Liver (tissue), 9 donors: Measurements from ENCODE around the gene TMEM272. TPM values are rescaled to one million over a fixed set of nuclear protein-coding genes. Genes with fewer than 3 reads are reported as not detected.

ENCODE experiments used
- DNase-seq: peaks from one replicate; pipeline ENCODE4 v3.0.0-alpha.2; 2017; ENCODE audit warnings: low spot score
- H3K27ac ChIP-seq, 2 donors: one replicate each; pipeline ENCODE4 v1.7.0; 2013; ENCODE audit warnings: inconsistent platforms in 2 of 2, low read length in 2 of 2, control low read depth in 1 of 2, low read depth in 1 of 2, mild to moderate bottlenecking in 1 of 2
- H3K27me3 ChIP-seq, 4 donors: one replicate each; pipeline versions ENCODE4 v1.6.1 to v1.7.0; 2013; ENCODE audit warnings: low read length in 3 of 4, inconsistent platforms in 1 of 4, mild to moderate bottlenecking in 1 of 4, moderate library complexity in 1 of 4; ENCODE audit not compliant: control insufficient read depth in 4 of 4, insufficient read depth in 4 of 4
- H3K36me3 ChIP-seq, 4 donors: one replicate each; pipeline versions ENCODE4 v1.6.1 to v1.7.0; 2013; ENCODE audit warnings: low read length in 3 of 4, mild to moderate bottlenecking in 3 of 4, low read depth in 1 of 4, moderate library complexity in 1 of 4; ENCODE audit not compliant: control insufficient read depth in 4 of 4, insufficient read depth in 3 of 4
- H3K4me1 ChIP-seq, 4 donors: one replicate each; pipeline versions ENCODE4 v1.6.1 to v1.7.0; 2013; ENCODE audit warnings: low read length in 3 of 4, mild to moderate bottlenecking in 3 of 4, moderate library complexity in 1 of 4; ENCODE audit not compliant: control insufficient read depth in 4 of 4, insufficient read depth in 4 of 4
- H3K4me3 ChIP-seq, 3 donors: one replicate each; pipeline versions ENCODE4 v1.6.1 to v1.7.0; 2013; ENCODE audit warnings: low read length in 3 of 3, control low read depth in 1 of 3, low read depth in 1 of 3, mild to moderate bottlenecking in 1 of 3
- H3K9ac ChIP-seq, 2 donors: one replicate each; pipeline ENCODE4 v1.7.0; 2013; ENCODE audit warnings: low read length in 2 of 2, mild to moderate bottlenecking in 2 of 2, moderate library complexity in 2 of 2, control low read depth in 1 of 2, low read depth in 1 of 2
- H3K9me3 ChIP-seq, 4 donors: one replicate each; pipeline versions ENCODE4 v1.6.1 to v1.7.0; 2013; ENCODE audit warnings: low read length in 3 of 4; ENCODE audit not compliant: control insufficient read depth in 4 of 4
- EGR1 ChIP-seq, 2 donors: IDR thresholded peaks; 2 replicates each; pipeline ENCODE4 v1.6.1; 2016 to 2018; ENCODE audit warnings: antibody characterized with exemption in 2 of 2, low read depth in 2 of 2
- FOXA1 ChIP-seq: IDR thresholded peaks from 2 replicates; pipeline ENCODE4 v1.6.1; 2016; ENCODE audit warnings: antibody characterized with exemption
- FOXA2 ChIP-seq: IDR thresholded peaks from 2 replicates; pipeline ENCODE4 v1.6.1; 2016; ENCODE audit warnings: antibody characterized with exemption
- GABPA ChIP-seq, 2 donors: IDR thresholded peaks in 1 of 2; conservative IDR thresholded peaks in 1 of 2; 2 replicates each; pipeline ENCODE4 v1.6.1; 2016; ENCODE audit warnings: antibody characterized with exemption in 2 of 2, mild to moderate bottlenecking in 1 of 2, moderate library complexity in 1 of 2
- HNF4A ChIP-seq, 2 donors: conservative IDR thresholded peaks; 2 replicates each; pipeline ENCODE4 v1.6.1; 2016; ENCODE audit warnings: antibody characterized with exemption in 2 of 2, mild to moderate bottlenecking in 2 of 2
- HNF4G ChIP-seq: IDR thresholded peaks from 2 replicates; pipeline ENCODE4 v1.6.1; 2016; ENCODE audit warnings: antibody characterized with exemption
- JUND ChIP-seq, 2 donors: IDR thresholded peaks; 2 replicates each; pipeline ENCODE4 v1.6.1; 2016; ENCODE audit warnings: antibody characterized with exemption in 2 of 2
- RAD21 ChIP-seq, 2 donors: IDR thresholded peaks; 2 replicates each; pipeline ENCODE4 v1.6.1; 2016; ENCODE audit warnings: antibody characterized with exemption in 2 of 2, mild to moderate bottlenecking in 2 of 2
- RXRA ChIP-seq, 2 donors: IDR thresholded peaks; 2 replicates each; pipeline ENCODE4 v1.6.1; 2017 to 2018; ENCODE audit warnings: antibody characterized with exemption in 2 of 2, mild to moderate bottlenecking in 1 of 2
- SP1 ChIP-seq: IDR thresholded peaks from 2 replicates; pipeline ENCODE4 v1.6.1; 2018; ENCODE audit warnings: antibody characterized with exemption, mild to moderate bottlenecking
- TAF1 ChIP-seq: conservative IDR thresholded peaks from 2 replicates; pipeline ENCODE4 v1.6.1; 2016; ENCODE audit warnings: antibody characterized with exemption, mild to moderate bottlenecking
- YY1 ChIP-seq: IDR thresholded peaks from 2 replicates; pipeline ENCODE4 v1.6.1; 2016; ENCODE audit warnings: antibody characterized with exemption, mild to moderate bottlenecking
- WGBS: extraction: QIAGEN DNeasy Blood & Tissue Kit; methylation state at CpG from one replicate; pipeline ENCODE4 v1.1.7; 2013; 5-methylcytosine and 5-hydroxymethylcytosine counted together
- polyA plus RNA-seq, 2 donors: library from polyadenylated mRNA; stranded (reverse) in 1 of 2; unstranded in 1 of 2; fragments of 200-250 nt in 1 of 2; fragments of >200 nt in 1 of 2; fragmentation: Nextera tagmentation in 1 of 2; extraction: Ambion mirVana in 1 of 2; gene quantifications; one replicate each; pipeline versions ENCODE4 v1.2.1 to v1.2.3, GENCODE V29; 2013 to 2015
- total RNA-seq, 2 donors: library from RNA; depleted of rRNA; stranded (reverse); fragments of >200 nt; gene quantifications; one replicate each; pipeline ENCODE4 v1.2.3, GENCODE V29; 2014
- TF ChIP-seq, protein P1 (sequence below): IDR thresholded peaks from 2 replicates; pipeline ENCODE4 v1.6.1; 2016; ENCODE audit warnings: antibody characterized with exemption, mild to moderate bottlenecking
- TF ChIP-seq, protein P2 (sequence below): fragments of 150-350 bp; IDR thresholded peaks from 2 replicates; pipeline ENCODE4 v1.5.1; 2017; ENCODE audit warnings: improper control_type of control experiment, low read depth, low read length; ENCODE audit not compliant: missing input control
- TF ChIP-seq, protein P3 (sequence below): IDR thresholded peaks from 2 replicates; pipeline ENCODE4 v1.6.1; 2016; ENCODE audit warnings: antibody characterized with exemption
- TF ChIP-seq, protein P4 (sequence below): IDR thresholded peaks from 2 replicates; pipeline ENCODE4 v1.6.1; 2016; ENCODE audit warnings: antibody characterized with exemption
- TF ChIP-seq, protein P5 (sequence below): IDR thresholded peaks from 2 replicates; pipeline ENCODE4 v1.6.1; 2016; ENCODE audit warnings: antibody characterized with exemption
- donor health status: healthy.
- donor health status: healthy.
- donor health status: healthy.
- donor health status: healthy.
- donor health status: healthy.

Gene TMEM272
- total and polyA plus RNA-seq, 4 donors: 0.02 to 0.42 (median 0.10) TPM

DNA sequence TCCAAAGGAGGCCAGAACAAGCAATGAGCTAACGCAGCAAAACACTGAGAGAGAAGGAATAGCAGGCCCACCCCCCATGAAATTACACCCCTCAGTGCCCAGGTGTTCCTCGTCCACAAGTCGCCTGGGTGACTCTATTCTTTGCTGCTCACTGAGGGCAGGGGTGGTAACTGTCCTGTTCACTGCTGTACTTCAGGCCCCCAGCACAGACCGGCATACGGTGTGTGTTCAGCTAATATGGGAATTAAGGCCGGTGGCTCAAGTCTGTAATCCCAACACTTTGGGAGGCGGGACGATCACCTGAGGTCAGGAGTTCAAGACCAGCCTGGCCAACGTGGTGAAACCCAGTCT lies 72.9 kb downstream of the TMEM272 start:
- Histone ChIP-seq H3K4me1 (no peaks in the 10 kb centered on the region), H3K4me3 (no peak overlapping the region), H3K27ac (no peak overlapping the region), H3K27me3 (no peaks in the 10 kb centered on the region), H3K36me3 (peaks cover 0 to 10% (median 2%) of the 10 kb centered on the region in 4 donors), H3K9me3 (no peaks in the 10 kb centered on the region), H3K9ac (no peak overlapping the region)
- no peak for DNase-seq
- no peak for TF ChIP-seq GABPA (IDR thresholded peaks at IDR 0.05 in 1 of 2, conservative IDR thresholded peaks at IDR 0.05 in 1 of 2)
- TF ChIP-seq, protein P1, sequence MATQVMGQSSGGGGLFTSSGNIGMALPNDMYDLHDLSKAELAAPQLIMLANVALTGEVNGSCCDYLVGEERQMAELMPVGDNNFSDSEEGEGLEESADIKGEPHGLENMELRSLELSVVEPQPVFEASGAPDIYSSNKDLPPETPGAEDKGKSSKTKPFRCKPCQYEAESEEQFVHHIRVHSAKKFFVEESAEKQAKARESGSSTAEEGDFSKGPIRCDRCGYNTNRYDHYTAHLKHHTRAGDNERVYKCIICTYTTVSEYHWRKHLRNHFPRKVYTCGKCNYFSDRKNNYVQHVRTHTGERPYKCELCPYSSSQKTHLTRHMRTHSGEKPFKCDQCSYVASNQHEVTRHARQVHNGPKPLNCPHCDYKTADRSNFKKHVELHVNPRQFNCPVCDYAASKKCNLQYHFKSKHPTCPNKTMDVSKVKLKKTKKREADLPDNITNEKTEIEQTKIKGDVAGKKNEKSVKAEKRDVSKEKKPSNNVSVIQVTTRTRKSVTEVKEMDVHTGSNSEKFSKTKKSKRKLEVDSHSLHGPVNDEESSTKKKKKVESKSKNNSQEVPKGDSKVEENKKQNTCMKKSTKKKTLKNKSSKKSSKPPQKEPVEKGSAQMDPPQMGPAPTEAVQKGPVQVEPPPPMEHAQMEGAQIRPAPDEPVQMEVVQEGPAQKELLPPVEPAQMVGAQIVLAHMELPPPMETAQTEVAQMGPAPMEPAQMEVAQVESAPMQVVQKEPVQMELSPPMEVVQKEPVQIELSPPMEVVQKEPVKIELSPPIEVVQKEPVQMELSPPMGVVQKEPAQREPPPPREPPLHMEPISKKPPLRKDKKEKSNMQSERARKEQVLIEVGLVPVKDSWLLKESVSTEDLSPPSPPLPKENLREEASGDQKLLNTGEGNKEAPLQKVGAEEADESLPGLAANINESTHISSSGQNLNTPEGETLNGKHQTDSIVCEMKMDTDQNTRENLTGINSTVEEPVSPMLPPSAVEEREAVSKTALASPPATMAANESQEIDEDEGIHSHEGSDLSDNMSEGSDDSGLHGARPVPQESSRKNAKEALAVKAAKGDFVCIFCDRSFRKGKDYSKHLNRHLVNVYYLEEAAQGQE: no peak
- no peak for TF ChIP-seq HNF4A (conservative IDR thresholded peaks at IDR 0.05)
- no peak for TF ChIP-seq JUND (IDR thresholded peaks at IDR 0.05)
- no peak for TF ChIP-seq RAD21 (IDR thresholded peaks at IDR 0.05)
- TF ChIP-seq, protein P2, sequence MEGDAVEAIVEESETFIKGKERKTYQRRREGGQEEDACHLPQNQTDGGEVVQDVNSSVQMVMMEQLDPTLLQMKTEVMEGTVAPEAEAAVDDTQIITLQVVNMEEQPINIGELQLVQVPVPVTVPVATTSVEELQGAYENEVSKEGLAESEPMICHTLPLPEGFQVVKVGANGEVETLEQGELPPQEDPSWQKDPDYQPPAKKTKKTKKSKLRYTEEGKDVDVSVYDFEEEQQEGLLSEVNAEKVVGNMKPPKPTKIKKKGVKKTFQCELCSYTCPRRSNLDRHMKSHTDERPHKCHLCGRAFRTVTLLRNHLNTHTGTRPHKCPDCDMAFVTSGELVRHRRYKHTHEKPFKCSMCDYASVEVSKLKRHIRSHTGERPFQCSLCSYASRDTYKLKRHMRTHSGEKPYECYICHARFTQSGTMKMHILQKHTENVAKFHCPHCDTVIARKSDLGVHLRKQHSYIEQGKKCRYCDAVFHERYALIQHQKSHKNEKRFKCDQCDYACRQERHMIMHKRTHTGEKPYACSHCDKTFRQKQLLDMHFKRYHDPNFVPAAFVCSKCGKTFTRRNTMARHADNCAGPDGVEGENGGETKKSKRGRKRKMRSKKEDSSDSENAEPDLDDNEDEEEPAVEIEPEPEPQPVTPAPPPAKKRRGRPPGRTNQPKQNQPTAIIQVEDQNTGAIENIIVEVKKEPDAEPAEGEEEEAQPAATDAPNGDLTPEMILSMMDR: no peak
- TF ChIP-seq, protein P3, sequence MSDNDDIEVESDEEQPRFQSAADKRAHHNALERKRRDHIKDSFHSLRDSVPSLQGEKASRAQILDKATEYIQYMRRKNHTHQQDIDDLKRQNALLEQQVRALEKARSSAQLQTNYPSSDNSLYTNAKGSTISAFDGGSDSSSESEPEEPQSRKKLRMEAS: no peak
- TF ChIP-seq HNF4G: no peak
- no peak for TF ChIP-seq FOXA2
- TF ChIP-seq, protein P4, sequence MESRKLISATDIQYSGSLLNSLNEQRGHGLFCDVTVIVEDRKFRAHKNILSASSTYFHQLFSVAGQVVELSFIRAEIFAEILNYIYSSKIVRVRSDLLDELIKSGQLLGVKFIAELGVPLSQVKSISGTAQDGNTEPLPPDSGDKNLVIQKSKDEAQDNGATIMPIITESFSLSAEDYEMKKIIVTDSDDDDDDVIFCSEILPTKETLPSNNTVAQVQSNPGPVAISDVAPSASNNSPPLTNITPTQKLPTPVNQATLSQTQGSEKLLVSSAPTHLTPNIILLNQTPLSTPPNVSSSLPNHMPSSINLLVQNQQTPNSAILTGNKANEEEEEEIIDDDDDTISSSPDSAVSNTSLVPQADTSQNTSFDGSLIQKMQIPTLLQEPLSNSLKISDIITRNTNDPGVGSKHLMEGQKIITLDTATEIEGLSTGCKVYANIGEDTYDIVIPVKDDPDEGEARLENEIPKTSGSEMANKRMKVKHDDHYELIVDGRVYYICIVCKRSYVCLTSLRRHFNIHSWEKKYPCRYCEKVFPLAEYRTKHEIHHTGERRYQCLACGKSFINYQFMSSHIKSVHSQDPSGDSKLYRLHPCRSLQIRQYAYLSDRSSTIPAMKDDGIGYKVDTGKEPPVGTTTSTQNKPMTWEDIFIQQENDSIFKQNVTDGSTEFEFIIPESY: no peak
- no peak for TF ChIP-seq TAF1
- TF ChIP-seq RXRA (IDR thresholded peaks at IDR 0.05): no peak
- 91% methylated on average over 9 of the region's 9 CpGs for WGBS

DNA sequence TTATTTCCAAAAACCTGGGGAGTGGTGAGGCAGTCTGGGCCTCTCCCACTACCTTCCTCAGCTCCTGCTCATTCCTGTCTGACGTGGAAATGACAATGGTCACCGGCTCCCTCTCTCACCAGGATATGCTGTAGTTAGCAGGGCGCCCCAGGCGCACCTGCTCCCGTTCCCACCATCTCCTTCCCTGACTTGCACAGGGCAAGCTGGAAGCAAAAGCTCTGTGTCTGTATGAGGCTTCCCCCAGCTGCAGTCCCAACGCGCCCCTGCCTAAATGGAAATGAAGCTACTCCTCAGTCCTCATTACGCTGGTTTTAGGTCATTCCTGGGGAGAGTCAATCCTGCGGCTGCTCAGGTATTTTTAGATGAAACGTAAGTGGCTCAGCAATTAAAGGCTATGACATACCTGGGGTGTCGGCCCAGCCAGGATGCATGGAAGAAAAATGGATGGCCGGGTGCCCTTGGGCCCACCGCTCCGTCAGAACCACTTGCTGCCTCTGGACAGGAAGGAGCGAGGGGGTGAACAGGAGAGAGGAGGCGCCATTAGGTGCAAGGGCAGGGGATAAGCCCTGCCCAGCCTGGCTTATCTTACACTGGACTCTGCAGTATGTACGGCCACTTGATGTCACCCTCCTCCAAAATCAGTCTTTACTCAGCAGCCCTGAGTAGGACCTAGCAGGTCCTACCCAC lies 73.4 kb downstream of the TMEM272 start:
- H3K9me3 ChIP-seq: no peaks in the 10 kb centered on the region
- no peaks in the 10 kb centered on the region for H3K27me3 ChIP-seq
- H3K4me1 ChIP-seq: no peaks in the 10 kb centered on the region
- H3K4me3 ChIP-seq: no peak overlapping the region
- H3K9ac ChIP-seq: no peak overlapping the region
- H3K36me3 ChIP-seq: peaks cover 0 to 14% (median 2%) of the 10 kb centered on the region in 4 donors
- no peak overlapping the region for H3K27ac ChIP-seq
- no peak for DNase-seq
- 95% methylated on average over 17 of the region's 17 CpGs for WGBS
- TF ChIP-seq GABPA (IDR thresholded peaks at IDR 0.05 in 1 of 2, conservative IDR thresholded peaks at IDR 0.05 in 1 of 2) (no peak), EGR1 (IDR thresholded peaks at IDR 0.05; ENCODE audit: low read depth in 2 of 2) (no peak), RXRA (IDR thresholded peaks at IDR 0.05) (no peak), FOXA1 (no peak), SP1 (no peak), RAD21 (IDR thresholded peaks at IDR 0.05) (no peak), JUND (IDR thresholded peaks at IDR 0.05) (no peak), FOXA2 (no peak), TAF1 (no peak), YY1 (no peak), HNF4A (conservative IDR thresholded peaks at IDR 0.05) (no peak)
- TF ChIP-seq, protein P5, sequence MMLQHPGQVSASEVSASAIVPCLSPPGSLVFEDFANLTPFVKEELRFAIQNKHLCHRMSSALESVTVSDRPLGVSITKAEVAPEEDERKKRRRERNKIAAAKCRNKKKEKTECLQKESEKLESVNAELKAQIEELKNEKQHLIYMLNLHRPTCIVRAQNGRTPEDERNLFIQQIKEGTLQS: no peak
- TF ChIP-seq, protein P1: no peak
- TF ChIP-seq, protein P3: no peak
